GM18870 (cell line): ENCODE data around the gene SLX4IP.

ENCODE experiments used
- ATAC-seq: cut with Tn5 transposase; IDR thresholded peaks from one replicate; pipeline ENCODE4 v1.9.1; 2021; ENCODE audit warnings: moderate library complexity; ENCODE audit not compliant: unreplicated experiment

Gene SLX4IP

DNA sequence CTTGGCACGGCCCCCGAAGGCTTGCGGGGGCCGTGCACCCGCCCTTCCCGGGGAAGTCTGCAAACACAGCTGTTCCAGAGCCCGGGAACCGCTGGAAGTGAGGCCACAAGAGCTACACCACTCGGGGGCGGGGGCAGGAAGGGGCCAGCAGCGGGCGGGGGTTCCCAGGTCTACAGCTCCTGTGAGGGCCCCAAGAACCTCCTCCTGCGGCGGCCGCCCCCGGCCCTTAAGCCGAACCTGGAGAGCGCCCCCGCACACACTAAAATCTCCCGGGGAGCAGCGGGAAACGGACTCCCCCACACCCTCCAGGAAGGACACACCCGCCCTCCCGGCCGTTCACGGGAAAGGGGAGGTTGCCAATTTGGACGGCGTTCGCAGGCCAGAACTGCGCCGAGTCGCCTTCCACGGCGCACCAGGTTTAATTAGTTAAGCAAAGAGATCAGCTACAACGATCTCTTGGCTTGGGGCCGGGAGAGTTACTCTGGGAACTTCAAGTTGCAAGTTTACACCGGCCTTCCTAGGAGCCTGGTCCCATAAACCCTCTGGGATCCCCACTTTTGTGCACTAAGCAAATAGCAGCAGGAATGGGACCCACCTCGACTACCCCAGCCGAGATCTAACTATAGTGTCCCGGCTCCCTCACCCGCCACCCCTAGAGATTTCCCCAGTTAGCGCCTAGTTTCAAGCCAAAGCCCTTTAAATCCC lies 237.0 kb downstream of the SLX4IP start:
- no peak for ATAC-seq

DNA sequence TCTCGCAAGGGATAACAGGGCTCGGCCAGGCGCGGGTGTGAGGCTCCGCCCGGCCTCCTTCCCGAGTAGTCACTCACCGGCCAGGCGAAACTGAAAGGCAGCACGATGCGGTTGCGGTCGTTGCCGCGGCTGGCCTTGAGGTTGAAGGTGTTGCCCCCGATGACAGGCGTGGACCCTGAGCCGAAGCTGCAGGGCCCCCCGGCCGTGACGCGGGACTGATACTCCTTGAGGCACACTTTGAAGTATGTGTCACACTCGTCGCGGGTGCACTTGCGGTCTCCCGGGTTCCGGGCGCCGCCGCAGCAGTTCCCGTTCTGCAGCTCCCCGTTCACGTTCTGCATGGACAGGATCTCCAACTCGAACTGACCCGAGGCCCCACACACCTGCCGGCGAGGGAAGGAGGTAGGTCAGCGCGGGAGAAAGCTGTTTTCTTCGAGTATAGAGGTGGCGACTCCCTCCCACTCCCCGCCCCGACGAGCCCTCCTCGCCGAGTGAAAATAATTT lies 237.6 kb downstream of the SLX4IP start:
- ATAC-seq = no peak

GRCh38 chr20:10673176-10673841 lies 238.2 kb downstream of the SLX4IP start:
- ATAC-seq = no peak

- peak; percentile 42 for ATAC-seq
These were observed 239.0 kb downstream of the SLX4IP start, which contains the start of gene JAG1 for GRCh38 chr20:10673842-10674683. Gene JAG1, minus strand, starts transcription at chr20:10673999. Its CDS starts 469 bp downstream, at chr20:10673530.

DNA sequence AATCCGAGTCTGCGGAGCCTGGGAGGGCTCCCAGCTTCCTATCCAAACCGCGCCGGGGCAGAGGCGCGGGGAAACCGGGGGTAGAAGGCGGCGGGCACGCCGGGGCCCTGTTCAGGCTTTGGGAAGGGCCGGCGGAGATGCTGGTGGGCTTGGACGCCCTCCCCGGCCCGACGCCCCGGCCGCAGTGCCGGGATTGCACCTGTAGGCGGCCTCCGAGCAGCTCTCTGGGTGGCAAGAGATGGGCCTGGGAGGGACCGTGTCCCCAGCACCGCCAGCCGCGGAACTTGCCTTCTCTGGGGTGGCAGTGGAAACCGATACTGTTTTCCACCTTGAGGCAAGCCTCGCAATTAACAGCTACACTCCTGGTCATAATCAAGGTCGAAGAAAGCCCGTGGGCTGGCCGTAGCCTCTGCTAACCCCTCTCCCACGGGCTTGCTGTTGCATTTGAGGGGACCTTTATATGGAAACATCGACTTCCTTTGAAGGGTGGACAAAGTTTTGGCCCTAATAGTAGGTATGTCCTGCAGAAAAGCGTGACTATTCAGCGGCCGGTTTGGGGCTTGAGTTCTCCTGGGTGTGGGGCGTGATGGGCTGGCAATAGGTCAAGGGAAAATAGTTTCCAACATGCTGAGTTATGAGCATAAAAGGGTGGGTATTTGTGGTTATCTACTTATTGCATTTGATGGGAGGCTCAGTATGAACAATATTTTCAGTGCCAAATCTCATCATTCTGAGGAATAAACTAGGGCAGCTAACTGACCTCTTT lies 239.8 kb downstream of the SLX4IP start:
- ATAC-seq = peak; percentile 31

- no peak for ATAC-seq
These were observed 240.3 kb downstream of the SLX4IP start for GRCh38 chr20:10675450-10675848.

GRCh38 chr20:10676518-10676917 lies 241.4 kb downstream of the SLX4IP start:
- no peak for ATAC-seq
